Fibroblast of the conjunctiva (primary cell): ENCODE data around the gene INPP4A.

Experiments used
- DNase-seq: peaks from one replicate; pipeline ENCODE4 v3.0.0-alpha.2; 2010; ENCODE audit warnings: low read depth

Gene INPP4A

GRCh38 chr2:98643496-98644100 is 198.9 kb downstream of the INPP4A start:
- DNase-seq: no peak
